ENCODE results near the gene C2CD4C.
"Not testable (repeated sequence)": the region's sequence is repeated elsewhere in the genome, so short reads cannot be mapped to it uniquely, and the experiment has no call there.

The C2CD4C gene

GRCh38 chr19:362154-362553 is 46.8 kb downstream of the C2CD4C start:
- no peak for DNase-seq

GRCh38 chr19:359653-359925 is 49.4 kb downstream of the C2CD4C start:
- DNase-seq: no peak

GRCh38 chr19:355536-355935 is 53.4 kb downstream of the C2CD4C start:
- not testable (repeated sequence) for DNase-seq

Data from hematopoietic multipotent progenitor cell treated with erythropoietin and hydrocortisone succinate and interleukin-3 and kit ligand, for 8 days (in vitro differentiated cells).